GM19438 (cell line): ENCODE measurements around the gene MCRIP2.

Experiments
- ATAC-seq: cut with Tn5 transposase; IDR thresholded peaks from one replicate; pipeline ENCODE4 v1.9.1; 2021; ENCODE audit warnings: low read depth; ENCODE audit not compliant: unreplicated experiment

MCRIP2 gene

DNA sequence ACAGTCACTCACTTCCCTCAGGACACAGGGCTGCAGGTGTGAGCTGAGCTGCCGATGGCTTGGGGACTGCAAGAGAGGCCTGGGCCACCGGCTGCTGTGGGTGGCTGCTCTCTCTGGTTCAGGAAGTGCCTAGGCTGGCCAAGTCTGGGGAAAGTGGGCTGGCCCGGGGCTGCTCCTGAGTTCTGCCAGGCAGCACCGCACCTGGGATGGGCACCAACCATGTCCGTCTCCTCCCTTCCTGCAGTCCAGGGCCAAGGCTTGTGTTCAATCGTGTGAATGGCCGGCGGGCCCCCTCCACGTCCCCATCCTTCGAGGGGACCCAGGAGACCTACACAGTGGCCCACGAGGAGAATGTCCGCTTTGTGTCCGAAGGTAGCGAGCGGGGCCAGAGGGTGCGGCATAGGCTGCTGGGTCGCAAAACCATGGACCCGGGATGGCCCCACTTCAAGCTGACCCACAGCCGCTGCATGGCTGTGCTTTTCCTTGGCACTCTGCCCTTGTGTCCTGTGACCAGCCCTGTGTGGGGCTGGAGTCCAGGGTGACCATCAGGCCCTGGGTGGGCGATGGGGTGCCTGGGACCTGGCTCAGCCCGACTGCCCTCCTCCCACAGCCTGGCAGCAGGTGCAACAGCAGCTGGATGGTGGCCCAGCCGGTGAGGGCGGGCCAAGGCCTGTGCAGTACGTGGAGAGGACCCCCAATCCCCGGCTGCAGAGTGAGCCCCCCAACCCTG is 5.7 kb downstream of the MCRIP2 start:
- no peak for ATAC-seq

- no peak for ATAC-seq
These were observed 6.6 kb downstream of the MCRIP2 start for GRCh38 chr16:648071-648780.

DNA sequence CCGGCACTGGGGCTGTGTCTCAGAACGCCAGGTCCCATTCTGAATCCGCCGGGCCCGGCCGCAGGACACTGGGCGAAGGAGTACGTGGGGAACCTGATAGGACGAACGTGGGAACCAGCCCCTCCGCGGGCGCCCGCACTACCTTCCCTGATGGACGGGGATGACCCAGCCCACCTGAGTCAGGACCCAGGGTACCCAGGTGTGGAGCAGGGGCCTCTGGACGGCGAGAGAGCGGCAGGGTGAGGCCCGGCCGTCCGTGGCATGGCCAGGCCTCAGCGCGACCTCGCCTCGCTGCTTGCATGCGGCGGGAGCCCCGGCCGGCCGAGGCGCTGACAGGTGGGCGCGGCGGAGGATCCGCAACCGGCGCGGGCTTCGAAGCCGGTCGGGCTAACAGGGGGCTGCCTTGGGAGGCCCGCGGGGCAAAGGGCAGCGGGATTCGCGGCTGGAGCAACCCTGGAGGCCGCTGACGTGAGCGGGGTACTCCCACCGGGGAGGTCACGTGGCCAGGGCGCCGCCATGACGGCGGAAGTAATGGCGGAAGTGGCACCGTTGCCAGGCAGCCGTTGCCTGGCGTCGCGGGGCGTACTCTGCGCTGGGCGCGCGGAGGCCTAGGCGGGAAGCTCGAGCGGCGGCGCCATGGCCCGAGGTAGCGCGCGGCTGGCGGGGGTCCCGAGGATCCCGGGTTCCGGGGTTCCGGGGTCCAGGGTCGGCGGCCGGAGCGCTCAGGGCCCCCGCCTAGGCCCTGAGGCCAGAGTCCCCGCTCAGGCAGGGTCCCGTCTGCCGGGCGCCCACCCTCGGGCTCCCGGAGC is 7.4 kb downstream of the MCRIP2 start, which contains the start of gene WDR90:
Gene WDR90 (plus strand): TSS at position 585 of the 809 bp plus-strand sequence. CDS start 52 bp downstream, at position 637.
- peak; percentile 73 for ATAC-seq

- no peak for ATAC-seq
These were observed 8.0 kb downstream of the MCRIP2 start for GRCh38 chr16:649631-650030.

GRCh38 chr16:651844-652243 is 10.2 kb downstream of the MCRIP2 start:
- no peak for ATAC-seq

DNA sequence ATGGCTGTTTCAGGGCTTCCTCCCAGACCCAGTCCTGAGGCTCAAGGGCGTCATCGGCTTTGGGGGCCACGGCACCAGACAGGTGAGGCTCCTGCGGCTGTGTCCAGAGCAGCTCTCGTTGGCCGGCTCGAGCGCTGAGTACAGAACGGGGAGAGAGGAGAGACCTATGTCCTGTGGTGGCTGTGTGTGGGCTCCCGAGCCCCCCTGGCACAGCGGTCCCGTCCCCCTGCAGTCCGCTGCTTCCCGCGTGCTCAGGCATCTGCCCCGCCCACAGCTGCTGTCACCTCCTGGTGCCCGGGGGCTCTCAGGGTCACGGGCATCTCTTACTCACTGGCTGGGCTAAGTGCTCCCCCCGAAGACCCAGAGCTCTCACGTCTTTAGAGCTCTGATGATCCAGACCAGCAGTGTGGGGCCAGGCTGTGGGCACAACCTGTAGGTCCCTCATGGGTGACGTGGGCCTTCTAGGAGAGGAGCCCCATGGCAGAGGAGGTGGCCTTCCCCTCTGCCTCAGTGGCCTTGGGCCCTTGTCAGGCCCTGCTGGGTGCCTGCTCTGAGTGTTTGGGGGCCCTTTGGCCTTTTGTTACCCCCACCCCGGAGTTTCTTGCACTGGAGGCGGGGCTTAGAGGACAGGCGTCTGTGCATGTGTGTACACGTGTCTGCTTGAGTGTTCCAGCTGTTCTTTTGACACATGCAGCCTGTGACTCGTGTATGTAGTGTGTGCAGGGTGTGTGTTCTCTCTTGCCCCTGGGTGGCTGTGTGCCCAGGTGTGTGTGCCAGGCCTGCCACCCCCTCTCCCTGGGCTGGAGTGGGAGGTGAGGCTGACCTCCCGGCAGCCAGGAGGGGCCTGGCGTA is 11.1 kb downstream of the MCRIP2 start:
- ATAC-seq: no peak

DNA sequence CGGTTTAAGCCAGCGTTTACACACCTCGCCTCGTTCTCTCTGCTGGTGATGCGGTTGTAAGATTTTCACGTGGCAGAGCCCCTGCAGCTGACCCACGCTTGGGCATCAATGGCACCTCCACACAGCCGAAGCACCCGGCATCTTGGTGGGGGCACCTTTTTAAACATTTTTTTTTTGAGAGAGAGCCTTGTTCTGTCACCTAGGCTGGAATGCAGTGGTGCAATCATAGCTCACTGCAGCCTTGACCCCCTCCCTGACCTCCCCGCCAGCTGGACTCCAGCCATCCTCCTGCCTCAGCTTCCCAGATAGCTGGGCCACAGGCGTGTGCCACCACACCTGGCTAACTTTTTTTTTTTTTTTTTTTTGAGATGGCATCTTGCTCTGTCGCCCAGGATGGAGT is 12.4 kb downstream of the MCRIP2 start:
- ATAC-seq: no peak

DNA sequence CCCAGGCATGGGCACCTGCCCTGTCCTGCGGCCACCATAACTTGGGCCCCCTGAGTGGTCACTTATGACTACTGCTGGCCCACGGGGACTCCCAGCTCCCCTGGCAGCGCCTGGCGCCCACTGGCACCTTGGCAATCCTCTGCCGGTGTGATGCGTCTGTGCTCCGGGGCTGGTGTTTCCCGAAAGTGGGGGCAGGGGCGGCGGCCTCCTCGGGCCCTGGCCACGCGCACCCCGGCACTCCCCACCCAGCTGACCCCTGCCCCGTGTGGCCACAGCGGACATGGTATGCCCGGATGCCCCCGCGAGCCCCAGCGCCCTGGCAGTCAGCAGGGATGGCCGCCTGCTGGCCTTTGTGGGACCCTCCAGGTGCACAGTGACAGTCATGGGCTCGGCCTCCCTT is 15.9 kb downstream of the MCRIP2 start:
- ATAC-seq: no peak

DNA sequence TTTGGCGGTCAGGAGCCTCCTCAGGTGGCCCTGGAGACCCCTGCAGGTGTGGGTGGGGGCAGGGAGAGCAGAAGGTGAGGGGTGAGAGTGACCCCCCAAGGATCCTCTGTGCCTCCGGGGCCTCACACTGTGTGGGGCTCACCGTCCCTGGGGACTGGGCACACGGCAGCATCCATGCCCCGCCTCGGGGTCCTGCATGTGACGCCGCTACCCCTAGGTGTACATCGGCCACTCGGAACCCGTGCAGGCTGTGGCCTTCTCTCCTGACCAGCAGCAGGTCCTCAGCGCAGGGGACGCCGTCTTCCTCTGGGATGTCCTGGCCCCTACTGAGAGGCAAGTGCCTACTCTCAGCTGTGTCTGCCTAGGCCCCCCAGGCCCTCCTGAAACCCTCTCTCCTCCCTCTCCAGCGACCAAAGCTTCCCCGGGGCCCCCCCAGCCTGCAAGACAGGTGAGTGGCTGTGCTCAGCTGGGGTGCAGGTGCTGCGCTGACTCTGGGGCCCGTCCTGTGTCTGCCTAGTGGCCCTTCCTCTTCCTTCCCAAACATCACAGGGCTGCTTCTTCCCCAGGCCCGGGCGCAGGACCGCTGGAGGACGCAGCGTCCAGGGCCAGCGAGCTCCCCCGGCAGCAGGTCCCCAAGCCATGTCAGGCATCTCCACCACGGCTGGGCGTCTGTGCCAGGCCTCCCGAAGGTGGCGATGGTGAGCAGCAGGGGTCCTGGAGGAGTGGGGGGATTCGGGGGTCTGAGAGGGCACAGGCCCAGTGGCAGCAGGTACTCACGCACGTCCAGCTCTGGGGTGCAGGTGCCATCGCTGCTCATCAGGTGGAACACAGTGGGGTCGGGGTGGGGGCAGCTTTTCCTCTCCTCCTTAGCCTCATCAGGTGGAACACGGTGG is 17.3 kb downstream of the MCRIP2 start:
- no peak for ATAC-seq

- ATAC-seq: no peak
These were observed 18.0 kb downstream of the MCRIP2 start for GRCh38 chr16:659618-660017.

GRCh38 chr16:660132-660458 is 18.5 kb downstream of the MCRIP2 start:
- ATAC-seq: no peak

- ATAC-seq: peak; percentile 46
These were observed 19.0 kb downstream of the MCRIP2 start for GRCh38 chr16:660459-661183.

DNA sequence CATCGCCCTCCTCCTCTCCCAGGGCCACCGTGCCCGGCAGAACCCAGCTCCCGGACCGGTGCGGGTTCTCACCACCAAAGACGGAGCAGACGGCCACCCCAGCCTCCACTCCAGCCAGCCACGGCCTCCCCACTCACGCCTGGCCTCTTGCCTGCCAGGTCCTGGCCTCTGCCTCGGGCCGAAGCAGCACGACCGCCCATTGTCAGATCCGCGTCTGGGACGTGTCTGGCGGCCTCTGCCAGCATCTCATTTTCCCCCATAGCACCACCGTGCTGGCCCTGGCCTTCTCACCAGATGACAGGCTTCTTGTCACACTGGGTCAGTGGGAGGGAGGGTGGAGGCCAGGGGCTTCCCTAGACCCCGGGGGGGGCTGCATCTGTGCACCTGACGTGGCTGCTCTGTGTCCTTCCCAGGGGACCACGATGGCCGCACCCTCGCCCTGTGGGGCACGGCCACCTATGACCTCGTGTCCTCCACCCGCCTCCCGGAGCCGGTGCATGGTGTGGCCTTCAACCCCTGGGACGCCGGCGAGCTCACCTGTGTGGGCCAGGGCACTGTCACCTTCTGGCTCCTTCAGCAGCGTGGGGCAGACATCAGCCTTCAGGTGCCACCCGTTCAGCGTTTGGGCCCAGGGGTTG is 19.7 kb downstream of the MCRIP2 start:
- ATAC-seq: peak; percentile 19

GRCh38 chr16:662095-662494 is 20.5 kb downstream of the MCRIP2 start:
- no peak for ATAC-seq

DNA sequence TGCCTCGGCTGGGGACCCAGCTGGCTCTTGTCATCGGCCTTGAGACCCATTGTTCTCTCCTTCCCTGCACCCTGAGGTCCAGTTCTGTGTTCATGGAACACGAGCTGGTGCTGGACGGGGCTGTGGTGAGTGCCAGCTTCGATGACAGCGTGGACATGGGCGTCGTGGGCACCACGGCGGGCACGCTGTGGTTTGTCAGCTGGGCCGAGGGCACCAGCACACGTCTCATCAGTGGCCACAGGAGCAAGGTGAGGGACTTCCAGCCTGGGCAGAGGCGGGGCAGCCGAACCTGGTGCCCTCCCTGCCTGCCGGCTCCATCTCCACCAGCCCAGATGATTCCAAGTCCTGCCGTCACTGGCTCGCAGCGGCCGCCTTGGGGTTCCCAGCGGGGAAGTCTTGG is 21.0 kb downstream of the MCRIP2 start:
- no peak for ATAC-seq

GRCh38 chr16:666572-666971 is 24.9 kb downstream of the MCRIP2 start:
- no peak for ATAC-seq

GRCh38 chr16:667113-667779 is 25.6 kb downstream of the MCRIP2 start:
- no peak for ATAC-seq
